Stimulated activated CD8-positive, alpha-beta memory T cell treated with anti-CD3 and anti-CD28 coated beads, Interleukin-15, amount 100 ng/mL, for 1 hour (primary cell): ENCODE measurements around the gene HS3ST4.
"Not testable (repeated sequence)": the region's sequence is repeated elsewhere in the genome, so short reads cannot be mapped to it uniquely, and the experiment has no call there.

ENCODE experiments used
- DNase-seq: peaks from one replicate; pipeline ENCODE4 v3.0.0-alpha.2; 2020; ENCODE audit warnings: low read depth

HS3ST4 gene

DNA sequence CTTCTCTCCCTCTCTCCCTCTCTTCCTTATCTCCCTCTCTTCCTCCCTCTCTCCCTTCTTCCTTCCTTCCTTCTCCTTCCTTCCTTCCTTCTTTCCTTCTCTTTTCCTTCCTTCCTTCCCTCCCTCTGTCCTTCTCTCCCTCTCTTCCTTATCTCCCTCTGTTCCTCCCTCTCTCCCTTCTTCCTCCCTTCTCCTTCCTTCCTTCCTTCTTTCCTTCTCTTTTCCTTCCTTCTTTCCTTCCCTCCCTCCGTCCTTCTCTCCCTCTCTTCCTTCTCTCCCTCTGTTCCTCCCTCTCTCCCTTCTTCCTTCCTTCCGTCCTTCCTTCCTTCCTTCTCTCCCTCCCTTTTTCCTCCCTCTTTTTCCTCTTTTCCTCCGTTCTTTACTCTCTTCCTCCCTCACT, 38.6 kb downstream of the HS3ST4 start:
- no peak for DNase-seq

DNA sequence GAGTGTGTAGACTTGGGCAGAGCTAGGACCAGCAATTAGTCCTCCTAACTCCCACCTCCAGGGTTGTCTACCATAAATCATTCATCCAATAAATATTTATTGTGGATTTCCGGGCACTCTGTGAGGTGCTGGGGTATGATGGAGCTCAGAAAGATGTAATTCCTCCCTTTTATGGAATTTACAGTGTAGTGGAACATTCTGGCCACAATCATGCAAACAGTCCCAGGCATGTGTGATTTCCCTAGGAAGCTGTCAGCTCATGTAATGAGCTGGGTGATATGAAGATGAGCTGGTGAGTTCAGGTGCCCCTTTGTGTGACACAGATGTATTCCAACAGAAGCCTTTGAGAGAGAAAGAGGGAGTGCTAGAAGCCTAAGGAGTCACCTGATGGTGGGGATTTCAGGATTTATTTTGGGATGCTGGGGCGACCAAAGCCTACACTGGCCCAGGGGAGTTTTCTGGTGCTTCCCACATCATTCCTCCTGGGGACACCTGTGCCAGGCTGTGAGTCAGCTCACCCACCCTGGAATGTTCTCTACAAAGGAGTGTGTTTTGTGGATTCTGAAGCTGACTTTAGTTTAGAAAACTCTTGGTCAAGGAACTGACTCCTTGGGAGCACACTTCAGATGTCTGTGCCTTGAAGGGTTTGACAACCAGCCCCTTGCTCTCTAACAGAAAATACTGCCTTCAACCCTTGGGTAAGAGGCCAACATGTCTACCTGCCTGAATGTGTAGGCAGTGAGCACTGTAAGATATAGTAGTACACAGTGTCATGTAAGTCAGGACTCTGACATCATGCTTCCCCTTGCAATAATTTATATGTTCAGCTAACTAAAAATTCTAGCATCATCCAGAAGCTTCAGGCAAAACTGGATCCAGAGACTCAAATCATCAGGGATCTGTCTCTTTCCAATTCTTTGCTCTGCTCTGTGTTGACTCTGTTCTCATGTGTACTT, 42.9 kb downstream of the HS3ST4 start:
- DNase-seq, result no peak

DNA sequence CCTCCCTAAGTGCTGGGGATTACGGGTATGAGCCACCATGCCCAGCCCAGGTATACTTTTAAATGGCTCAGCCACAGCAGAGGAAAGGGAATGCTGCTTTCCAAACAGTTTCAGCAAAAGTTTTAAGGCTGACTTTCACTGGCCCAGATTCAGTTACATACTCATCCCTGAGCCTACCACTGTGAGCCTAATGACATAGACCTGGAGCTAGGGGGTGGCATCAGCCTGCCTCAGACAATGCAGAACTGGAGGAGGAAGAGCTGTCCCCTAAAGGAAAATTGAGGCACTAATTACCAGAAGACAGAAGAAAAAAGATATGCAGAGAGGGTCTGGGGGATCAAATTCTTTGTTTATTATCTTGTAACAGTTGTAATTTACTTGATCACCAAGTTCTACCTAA, 43.9 kb downstream of the HS3ST4 start:
- no peak for DNase-seq

DNA sequence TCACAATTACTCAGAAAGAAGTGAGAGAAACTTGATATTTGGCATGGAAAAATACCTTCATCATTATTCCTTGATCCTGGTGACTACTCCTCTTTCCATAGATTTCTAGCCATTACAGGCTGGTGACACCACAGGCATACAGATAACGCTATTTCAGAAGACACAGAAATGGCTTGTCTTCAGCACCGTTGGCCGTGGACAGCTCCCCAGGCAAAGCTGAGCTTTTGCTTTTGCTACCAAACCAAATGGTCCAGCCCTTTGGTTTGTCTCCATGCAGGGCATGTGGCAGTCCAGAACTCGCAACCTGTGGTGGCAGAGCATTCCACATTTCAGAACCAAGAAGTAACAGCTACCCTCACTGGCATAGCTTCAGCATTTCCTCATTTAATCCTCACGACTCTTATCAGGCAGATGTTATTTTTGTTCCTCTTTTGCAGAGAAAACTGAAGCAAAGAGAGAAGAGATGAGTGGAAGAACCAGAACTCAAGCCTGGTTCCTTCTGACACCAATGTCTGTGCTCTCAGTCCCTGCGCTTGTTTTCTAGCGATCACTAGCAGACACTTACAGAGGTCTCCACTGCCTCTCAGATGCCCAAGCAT, 55.5 kb downstream of the HS3ST4 start:
- DNase-seq, result no peak

DNA sequence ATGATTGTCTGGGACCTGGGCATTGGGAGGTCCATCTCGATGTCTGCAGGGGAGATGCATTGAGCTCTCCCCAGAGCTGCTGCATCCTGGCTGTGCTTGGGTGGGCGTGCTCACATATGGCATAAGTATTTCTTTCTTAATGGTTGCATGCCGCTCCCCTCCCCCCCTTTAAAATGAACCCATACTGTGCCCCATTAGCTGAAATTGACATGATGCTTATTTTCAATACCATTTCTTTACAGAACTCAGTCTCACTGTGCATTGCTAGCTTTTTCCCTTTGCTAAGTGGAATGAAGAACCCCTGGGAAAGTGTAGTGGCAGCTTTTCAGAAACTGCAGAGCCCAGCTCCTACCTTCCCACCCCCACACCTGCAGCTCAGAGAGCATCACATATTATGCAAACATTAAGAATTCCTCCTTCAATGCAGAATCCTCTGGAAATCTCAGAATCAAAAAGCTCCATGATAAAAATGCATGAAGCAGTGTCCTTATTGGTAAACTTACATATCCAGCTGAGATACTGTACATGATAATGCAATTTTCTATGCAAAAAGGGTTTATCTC, 56.4 kb downstream of the HS3ST4 start:
- no peak for DNase-seq

DNA sequence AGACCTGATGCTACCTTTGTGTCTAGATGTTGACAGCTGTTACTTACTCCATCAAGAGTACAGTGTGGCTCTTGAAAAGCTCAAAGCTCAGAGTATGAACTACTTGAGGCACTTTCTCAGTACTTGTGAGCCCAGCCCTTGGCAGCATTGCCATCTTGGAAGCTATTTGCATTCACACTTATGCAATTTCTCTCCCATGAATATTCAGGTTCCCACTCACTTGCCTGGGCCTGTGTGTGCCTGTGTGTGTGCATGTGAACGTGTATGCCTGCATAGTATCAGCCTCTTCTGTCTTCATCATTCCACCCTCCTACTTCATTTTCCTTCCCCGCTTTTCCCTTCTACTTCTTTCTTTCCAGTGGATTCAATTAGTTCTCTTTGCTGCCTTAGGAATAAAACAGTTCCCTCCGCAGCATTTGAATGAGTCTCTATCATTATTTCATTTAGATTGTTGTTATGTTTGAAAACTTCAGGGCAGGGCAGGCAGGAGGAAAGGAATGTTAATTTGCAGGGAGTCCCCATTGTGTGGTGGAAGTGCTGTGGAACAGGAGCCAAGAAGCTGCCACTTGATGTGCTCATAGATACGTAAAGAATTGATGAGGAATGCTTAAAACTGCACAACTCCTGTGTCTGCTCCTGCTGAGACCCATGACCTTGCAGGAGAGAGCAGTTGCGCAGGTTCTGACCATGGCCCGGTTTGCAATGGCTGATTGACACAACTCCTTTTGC, 58.9 kb downstream of the HS3ST4 start:
- DNase-seq, result no peak

DNA sequence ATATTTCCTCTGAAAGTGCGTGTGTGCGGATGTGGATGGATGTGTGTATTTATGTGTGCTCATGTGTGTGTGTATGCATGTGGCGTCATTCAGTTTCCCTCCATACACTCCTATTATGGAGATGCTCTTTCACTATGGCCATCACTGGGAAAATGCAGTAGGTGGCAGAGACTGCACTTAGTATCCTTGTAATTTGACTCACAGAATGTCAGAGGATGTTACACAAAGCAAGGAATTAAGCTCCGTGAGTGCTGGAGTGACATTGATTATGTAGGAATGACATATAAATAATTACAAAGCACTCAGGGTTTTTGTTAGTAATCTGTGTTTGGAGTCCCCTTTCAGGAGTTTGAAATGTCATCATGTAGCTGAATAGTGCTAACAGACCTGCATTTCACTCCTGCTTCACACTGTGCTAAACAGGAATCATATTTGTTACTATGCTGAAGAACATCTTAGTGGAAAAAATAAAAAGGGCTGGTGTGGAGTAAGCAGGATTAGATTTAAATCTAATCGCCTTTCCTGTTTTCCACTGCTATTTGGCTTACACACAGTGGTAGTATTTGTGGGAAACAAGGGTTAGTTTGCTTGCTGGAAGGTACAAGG, 59.6 kb downstream of the HS3ST4 start:
- no peak for DNase-seq

DNA sequence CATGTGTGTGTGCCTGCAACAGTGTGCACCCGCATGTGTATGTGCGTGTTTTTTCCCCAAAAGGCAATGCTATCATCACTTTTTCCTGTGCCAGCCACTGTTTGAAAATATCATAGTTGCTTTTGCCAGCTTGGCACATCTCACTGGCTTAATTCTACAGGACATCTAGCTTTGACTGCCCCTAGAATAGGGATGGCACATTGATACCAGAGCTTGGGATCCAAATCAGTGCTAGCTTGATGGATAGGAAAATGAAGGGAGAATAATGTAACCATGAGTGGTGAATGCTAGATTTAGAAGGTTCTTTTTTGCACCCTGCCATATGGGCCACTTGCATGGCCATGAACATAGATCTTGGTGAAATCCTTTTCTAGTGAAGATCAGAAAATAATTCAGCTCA, 72.7 kb downstream of the HS3ST4 start:
- no peak for DNase-seq

DNA sequence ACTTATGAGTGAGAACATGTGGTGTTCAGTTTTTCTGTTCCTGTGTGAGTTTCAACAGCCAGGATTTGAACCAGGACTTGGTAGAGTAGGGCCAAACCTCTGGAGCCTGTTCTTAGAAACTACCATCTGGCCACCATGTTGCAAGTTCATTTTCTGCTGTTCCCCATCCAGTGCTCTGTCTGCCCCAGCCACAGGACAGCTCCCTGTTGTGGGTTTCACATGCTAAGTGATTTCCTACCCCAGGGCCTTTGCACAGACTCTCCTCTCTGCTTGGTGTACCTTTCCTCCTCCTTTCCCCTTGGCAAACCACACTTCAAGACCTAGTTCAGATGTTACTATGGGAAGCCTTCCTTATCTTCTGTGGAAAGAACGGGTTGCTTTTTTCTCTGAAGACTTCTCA, 79.5 kb downstream of the HS3ST4 start:
- DNase-seq, result no peak

DNA sequence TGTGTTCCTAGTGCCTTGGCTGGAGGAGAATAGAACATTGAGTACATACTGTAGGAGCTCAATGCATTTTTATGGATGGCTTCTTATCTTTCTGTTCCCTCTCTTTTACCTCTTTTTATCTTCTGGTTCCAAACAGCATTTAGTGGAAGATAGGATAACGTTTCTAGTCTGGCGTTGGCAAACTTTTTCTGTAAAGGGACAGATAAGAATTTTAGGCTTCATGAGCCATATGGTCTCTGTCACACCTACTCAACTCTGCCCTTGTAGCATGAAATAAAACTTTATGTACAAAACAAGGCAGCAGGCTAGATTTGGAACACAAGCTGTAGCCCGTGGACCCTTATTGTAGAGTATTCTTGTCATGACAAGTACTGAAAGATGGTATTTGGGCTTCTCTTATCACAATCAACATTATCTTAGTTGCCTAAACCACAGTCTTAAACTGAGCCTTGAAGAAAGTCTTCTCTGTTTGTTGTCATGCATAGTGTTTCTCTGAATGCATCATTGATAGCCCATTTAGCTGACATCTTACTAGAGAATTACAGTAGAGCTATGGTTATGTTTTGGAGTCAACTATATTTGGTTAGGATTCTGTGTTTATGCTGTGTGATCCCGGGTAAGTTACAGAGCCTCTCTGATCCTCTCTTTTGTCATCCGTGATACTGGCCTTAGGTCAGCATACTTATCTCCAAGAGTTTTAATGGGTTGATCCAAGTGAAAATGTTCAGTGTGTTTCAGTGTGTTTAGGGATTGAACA, 80.2 kb downstream of the HS3ST4 start:
- no peak for DNase-seq

DNA sequence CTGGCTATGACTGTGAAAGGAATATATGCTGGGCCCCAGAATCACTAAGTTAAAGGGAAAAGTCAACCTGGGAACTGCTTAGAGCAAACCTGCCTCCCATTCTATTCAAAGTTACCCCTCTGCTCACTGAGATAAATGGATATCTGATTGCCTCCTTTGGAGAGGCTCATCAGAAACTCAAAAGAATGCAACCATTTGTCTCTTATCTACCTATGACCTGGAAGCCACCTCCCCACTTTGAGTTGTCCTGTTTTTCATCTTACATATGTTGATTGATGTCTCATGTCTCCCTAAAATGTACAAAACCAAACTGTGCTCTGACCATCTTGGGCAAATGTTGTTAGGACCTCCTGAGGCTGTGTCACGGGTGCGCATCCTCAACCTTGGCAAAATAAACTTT, 84.5 kb downstream of the HS3ST4 start:
- DNase-seq, result not testable (repeated sequence)

DNA sequence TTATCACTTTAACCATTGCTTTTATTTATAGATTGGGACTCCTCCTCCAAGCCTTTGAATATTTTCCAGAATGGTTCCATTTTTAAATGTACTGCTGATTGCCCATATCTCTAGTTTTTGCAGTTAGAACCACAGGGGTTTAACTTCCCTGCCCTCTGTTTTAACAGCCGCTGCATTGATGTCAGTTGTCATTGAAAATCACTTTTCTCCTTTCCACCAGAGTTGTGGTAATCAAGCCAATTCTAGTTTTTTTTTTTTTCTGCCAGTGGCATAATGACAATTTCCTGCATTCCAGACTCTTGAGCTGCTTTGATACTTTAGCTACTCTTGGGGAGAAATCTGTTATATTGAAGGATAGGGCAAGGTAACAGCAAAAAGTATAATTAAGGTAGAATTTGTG, 91.5 kb downstream of the HS3ST4 start:
- DNase-seq, result no peak

DNA sequence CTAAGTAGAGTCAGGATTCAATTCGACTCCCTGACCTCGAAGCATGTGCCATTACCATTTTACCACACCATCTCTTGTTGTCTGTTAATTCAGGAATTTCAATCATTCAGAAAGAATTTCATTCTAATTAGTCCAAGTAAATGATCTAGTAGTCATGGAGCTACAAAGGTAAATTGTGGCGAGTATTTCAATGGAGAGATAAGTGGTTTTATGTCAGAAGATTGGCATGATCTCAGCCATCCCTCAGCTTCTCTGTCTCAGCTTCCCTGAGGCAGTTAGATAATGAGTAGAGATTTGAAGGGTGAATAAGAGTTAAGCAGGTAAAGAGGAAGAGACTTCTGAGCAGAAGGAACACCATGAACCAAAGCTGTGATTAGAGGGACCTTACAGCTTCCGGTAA, 93.6 kb downstream of the HS3ST4 start:
- DNase-seq, result no peak

DNA sequence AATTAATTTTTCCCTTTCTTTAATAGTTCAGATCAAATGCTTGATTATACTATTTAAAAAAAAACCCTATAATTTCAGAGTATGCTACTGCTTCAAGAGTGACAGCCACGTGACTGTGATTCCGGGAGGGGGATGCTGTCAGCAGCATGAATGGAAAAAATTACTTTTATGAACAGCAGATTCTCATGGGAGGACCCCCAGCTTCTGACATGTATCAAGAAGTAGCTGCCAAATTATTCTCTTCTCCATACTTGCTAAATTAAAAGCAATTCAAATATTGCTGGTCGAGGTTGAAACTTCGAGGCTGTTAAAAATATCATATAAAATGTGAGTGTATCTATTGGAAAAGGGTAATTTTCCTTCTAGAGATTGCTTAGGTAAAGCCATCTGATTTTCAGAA, 95.0 kb downstream of the HS3ST4 start:
- DNase-seq, result no peak

DNA sequence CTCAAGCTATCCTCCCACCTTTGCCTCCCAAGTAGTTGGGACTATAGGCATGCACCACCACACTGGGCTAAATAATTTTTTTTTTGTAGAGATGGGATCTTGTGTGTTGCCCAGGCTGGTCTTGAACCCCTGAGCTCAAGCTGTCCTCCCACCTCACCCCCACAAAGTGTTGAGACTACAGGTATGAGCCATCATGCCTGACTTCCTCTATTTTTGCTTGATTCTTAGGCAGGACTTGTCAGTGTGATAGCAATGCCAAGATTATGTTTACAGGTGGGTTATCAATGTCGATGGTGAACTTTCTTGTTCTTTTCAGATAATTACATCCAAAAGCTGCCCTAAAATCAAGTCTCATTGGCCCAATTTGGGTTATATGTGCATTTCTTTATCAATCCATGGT, 96.9 kb downstream of the HS3ST4 start:
- DNase-seq, result no peak

DNA sequence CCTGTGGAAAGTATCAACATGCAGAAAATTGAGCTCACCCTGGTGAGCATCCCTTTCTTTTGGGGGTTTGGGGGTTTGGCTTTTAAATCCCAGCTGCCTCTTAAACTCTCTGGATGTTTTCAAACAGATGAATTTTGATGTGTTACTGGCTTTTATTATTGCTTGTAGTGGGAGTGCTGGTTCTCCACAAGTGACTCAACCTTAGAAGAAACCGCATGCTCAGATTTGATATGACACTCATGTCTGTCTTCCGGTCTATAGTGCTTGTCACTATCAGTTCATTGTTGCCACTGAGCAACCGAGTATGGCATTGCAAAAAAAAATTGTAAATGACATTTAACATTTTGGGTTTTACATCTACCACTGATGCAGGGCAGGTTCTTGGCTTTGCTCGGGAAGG, 104.5 kb downstream of the HS3ST4 start:
- DNase-seq, result no peak

DNA sequence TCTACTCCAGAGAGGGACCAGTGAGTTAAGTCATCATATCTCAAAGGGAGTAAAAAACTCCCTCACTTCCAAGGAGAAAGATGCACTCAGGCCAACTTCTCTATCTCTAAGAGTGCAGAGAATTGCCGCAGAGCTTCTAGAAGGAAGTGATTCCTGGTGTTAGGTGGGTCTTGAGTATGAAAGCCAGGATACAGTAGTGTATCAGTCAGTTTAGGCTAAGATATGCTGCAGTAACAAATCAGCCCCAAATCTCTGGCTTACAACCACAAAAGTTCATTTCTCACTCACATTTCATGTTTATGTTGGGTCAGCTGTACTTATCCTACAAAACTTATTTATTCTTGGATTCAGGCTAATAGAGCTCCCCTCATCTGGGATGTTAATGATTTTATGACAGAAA, 106.3 kb downstream of the HS3ST4 start:
- DNase-seq, result no peak

DNA sequence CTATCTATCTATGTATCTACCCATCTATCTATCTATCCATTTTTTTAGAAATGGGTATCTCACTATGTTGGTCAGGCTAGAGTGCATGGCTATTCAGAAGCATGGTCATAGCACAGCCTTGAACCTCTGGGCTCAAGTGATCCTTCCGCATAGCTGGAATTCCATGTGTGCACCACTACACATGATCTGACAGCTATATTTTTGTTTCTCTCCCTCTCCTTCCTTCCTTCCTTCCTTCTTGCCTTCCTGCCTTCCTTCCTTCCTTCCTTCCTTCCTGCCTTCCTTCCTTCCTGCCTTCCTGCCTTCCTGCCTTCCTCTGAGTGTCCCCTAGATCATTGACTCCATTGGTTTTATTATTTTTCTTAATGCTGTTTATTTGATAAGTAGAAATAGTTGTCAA, 108.1 kb downstream of the HS3ST4 start:
- DNase-seq, result no peak

DNA sequence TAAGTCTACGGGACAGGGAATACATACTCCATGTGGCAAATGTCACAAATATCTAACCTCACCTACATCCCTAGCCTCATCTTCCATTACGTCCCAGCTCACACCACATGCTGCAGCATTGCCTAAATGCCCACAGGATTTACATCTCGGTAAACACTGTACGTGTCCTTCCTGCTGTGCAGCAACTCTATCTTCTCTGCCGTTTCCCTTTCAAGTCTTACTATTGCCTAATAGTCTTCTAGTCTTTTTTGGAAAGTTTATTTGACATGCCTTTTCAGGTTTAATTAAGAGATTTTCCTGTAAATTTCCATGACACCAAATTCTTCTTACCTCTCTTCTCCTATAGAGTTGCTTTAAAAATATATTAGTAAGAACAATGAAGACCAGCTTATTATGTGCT, 120.5 kb downstream of the HS3ST4 start:
- no peak for DNase-seq

DNA sequence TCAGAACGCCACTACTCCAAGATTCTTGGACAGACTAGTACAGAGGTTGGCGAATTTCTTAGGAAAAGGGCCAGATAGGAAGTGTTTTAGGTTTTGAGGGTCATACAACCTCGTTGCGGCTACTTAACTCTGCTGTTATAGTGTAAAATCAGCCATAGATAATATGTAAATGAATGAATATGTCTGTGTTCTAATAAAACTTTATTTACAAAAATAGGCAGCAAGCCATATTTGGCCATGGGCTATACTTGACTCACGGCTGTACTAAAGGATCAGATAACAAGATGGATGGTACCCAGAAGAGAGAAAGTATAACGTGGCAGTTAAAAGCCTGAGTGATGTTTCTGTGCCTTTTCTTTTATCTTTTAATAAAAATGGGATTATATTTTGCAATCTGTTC, 125.5 kb downstream of the HS3ST4 start:
- no peak for DNase-seq

DNA sequence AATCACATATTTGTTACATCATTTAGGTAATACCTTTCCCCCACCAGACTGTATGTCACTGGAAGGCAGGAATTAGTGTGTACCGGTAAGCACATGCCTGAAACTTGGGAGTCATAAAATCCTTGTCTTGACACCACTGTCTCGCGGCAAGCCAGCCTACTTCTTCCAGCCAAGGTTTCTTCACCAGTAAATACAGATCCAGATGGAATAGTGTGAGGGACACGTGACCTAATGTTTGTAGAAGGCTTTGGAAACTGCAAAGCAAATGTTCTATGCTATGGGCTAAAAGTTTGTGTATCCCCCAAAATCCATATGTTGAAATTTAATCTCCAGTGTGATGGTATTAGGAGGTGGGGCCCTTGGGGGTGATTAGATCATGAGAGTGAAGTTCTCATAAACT, 126.1 kb downstream of the HS3ST4 start:
- DNase-seq, result no peak

DNA sequence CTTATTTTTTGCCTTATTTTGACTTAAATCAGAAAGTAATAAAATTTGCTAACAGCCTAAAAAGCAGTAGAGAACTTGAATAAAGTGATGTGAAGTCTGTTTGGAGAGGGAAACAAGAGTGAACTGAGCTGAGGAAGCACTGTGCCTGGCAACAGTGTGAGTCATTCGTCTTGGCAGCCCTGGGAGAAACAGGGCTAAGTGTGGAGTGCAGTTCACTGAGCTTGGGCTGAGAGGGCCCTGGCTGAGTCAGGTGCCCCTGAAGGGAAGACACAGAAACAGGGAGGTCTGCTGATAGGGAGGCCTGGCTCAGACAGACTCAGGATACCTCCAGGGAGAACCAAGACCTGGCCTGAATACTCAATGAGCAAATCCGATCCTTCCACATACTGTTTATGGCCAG, 132.1 kb downstream of the HS3ST4 start:
- no peak for DNase-seq
